NCI-H1694 treated with DMSO at 0.1 percent for 48 hours (cell line): Measurements from ENCODE around the gene RAB3IP.
"Not testable (repeated sequence)": the region's sequence is repeated elsewhere in the genome, so short reads cannot be mapped to it uniquely, and the experiment has no call there.

ENCODE experiments used
- DNase-seq: peaks from one replicate; lab custom pipeline; 2025; lab: John Stamatoyannopoulos, UW

RAB3IP gene

DNA sequence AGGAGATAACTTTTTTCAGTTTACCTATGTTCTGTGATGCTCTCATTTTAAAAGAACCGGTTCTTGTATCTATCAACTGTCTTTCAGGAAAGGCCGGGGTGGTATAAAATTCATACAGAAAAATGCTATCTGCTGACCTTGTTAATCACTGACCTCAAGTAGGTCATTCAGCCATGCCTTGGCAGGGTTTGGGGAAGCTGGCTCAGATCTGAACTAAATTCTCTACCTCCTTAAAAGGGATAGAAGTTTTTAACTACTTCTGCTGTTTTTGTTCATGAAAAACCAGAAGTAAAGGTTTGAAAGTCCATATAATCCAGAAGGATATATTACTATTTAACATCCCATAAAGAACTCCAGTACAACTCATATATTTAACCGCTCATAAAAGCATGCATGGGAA, 96.4 kb downstream of the RAB3IP start:
- no peak for DNase-seq

DNA sequence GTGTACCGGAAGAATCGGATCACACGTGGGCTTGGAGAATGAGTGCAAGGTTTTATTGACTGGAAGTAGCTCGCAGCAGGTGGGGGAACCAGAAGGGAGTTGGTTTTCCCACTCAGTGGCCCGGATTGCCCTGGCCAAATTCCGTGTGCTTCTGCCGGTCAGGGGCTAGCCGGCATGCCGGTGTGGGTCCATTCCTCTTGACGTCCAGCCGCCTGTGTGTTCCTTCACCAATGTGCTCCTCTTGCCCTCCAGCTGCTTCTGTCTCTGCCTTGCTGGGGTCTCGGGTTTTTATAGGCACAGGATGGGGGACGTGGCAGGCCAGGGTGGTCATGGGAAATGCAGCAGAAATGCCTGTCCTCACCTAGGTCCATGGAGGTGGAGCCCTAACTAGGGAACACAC, 97.4 kb downstream of the RAB3IP start:
- no peak for DNase-seq

DNA sequence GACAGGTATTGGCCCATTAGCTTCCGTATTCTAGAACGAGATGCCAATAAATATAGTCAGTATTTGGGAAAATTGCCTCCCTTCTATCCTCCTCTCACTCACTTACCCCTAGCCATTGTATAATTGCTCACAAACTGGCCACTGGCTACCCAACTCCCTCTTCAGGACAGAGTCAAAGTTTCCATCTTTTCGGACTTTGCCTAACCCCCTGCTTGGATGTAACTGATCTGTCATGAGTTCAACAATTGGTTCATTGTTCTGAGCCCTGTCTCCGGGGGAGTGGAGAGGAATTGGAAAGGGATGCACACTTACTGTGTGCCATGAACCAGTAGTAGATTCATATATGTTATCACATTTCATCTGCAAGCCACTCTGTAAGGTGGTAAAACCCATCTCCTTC, 98.5 kb downstream of the RAB3IP start:
- no peak for DNase-seq

DNA sequence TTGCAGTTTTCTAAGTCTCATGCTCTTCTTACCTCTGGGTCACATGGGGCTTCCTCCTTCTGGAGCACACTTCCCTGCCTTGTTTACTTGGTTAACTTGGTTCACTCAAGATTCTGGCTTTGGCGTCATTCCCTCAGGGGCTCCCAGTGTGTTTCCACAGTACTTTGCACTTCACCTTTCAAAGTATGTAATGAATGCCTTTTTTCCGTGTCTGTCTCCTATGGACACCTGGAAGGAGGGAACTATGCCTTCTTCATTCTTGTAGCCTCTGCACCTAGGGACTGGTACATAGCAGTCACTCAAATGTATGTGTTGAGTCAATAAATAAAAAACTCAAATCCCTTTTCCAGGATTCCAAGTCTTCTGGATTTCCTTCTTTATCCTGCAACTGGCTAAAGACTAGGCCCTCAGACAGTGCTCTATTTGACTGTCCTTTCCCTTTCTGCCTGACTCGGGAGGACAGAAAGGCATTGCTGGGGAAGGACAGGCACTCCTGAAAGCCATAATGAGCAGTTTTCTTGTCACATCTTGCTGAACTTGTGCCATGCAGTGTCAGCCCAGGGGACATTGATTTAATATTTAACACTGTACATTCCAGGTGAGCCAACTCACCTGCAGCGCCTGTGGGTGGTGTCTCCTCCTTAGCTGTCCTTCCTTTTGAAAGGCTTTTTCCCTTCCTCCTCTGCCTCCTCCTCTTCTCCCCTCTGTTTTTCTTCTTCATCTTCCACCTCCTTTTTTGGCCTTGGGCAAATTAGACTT, 99.2 kb downstream of the RAB3IP start:
- no peak for DNase-seq

GRCh38 chr12:69840727-69841126, 102.1 kb downstream of the RAB3IP start:
- no peak for DNase-seq

DNA sequence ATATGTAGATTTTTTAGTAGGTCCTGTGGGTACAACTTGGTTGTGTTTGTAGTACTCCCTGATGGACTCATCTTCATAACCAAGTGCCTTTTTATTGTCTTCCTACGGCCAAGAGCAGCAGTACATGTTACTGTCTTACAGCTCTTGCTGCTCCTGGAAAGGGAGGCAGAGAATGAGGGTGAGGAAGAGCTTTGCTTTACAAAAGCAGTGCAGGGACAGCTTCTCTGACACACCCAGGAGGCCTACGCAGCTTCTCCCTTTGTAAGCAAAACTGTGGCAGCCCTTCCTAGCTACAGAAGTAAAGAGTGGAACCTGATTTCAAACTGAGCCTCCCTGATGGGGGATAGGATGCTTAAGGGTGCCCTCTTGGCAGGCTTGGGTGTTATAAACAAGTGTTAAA, 104.9 kb downstream of the RAB3IP start:
- peak; percentile 40 for DNase-seq

- DNase-seq: peak; percentile 82
Measured at GRCh38 chr12:69844416-69844815, 105.8 kb downstream of the RAB3IP start.

DNA sequence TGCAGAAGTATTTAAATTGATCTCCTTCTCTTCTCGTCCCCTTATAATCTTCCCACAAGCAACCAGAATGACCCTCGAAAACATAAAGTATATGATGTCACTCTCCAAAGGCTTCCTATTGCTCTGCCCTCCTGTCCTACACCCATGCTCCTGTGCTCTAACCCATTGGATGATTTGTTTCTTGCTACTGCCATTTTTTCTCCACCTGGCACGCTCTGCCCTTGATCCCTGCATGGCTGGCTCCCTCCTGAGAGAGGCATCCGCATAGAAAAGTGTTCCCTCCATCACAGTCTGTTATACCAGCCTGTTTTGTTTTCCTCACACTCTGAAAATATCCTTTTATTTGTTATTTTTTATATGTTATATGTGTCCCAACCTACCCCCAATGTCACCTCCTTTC, 106.2 kb downstream of the RAB3IP start:
- DNase-seq: peak; percentile 40

- no peak for DNase-seq
Measured at GRCh38 chr12:69846976-69847375, 108.3 kb downstream of the RAB3IP start.

DNA sequence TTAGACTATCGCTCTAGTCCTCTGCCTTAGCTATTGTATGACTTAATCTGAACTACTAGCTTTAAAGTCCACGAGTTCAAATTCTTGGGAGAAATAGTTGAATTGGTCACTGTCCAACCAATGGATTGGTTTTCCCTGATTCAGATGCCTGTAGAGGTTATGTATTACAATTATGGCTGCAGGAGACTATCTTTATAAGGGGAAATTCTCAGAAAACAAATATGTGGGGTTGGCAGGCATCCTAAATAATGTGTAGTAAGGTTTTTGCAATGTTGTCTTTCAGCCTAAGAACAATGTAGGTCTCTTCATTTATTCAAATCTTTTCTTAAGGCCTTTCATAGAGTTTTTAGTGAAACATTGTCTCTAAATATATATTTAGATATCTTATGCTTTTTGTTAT, 113.3 kb downstream of the RAB3IP start:
- no peak for DNase-seq

- DNase-seq: not testable (repeated sequence)
Measured at GRCh38 chr12:69853176-69853961, 114.7 kb downstream of the RAB3IP start.

GRCh38 chr12:69866698-69867097, 128.0 kb downstream of the RAB3IP start:
- DNase-seq: no peak

- no peak for DNase-seq
Measured at GRCh38 chr12:69868695-69869094, 130.0 kb downstream of the RAB3IP start.

DNA sequence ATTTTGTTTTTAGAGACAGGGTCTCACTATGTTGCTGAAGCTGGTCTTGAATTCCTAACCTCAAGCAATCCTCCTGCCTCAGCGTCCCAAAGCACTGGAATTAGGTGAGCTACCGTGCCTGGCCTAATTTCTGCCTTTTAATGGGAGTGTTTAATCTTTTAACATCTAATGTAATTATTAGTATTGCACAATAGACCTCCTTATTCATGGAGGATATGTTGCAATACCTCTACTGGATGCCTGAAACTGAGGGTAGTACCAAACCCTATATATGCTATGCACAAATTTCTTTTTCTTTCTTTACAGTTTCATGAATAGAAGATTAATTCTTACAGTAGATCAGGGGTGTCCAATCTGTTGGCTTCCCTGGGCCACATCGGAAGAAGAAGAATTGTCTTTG, 134.1 kb downstream of the RAB3IP start:
- DNase-seq: no peak
